GM21576 (cell line): ENCODE measurements around the gene GPS2.

Source experiments
- ATAC-seq: cut with Tn5 transposase; IDR thresholded peaks from one replicate; pipeline ENCODE4 v1.9.1; 2021; ENCODE audit warnings: mild to moderate bottlenecking, moderate library complexity; ENCODE audit not compliant: unreplicated experiment

Gene GPS2

GRCh38 chr17:7314719-7315569 is at the start of gene GPS2:
TSS of gene GPS2 (minus strand) at chr17:7315360. CDS start at chr17:7315052, 308 bp downstream.
- peak; percentile 64 for ATAC-seq

GRCh38 chr17:7363311-7363710 is 48.2 kb upstream of the GPS2 start:
- no peak for ATAC-seq

GRCh38 chr17:7361906-7362305 is 46.7 kb upstream of the GPS2 start:
- ATAC-seq = no peak

GRCh38 chr17:7357381-7357780 is 42.2 kb upstream of the GPS2 start:
- no peak for ATAC-seq

GRCh38 chr17:7356756-7357155 is 41.6 kb upstream of the GPS2 start:
- no peak for ATAC-seq

GRCh38 chr17:7356072-7356549 is 41.0 kb upstream of the GPS2 start:
- ATAC-seq = no peak

- no peak for ATAC-seq
These were observed 40.4 kb upstream of the GPS2 start for GRCh38 chr17:7355573-7355972.

GRCh38 chr17:7355053-7355452 is 39.9 kb upstream of the GPS2 start, which contains the start of gene TMEM95:
TSS of gene TMEM95 (plus strand) at chr17:7355156. CDS start at chr17:7355205, 49 bp downstream.
- ATAC-seq = no peak

- ATAC-seq = no peak
These were observed 39.2 kb upstream of the GPS2 start for GRCh38 chr17:7354262-7354843.

- no peak for ATAC-seq
These were observed 37.9 kb upstream of the GPS2 start for GRCh38 chr17:7352910-7353635.

- no peak for ATAC-seq
These were observed 37.3 kb upstream of the GPS2 start for GRCh38 chr17:7352503-7352889.

GRCh38 chr17:7351665-7352502 is 36.7 kb upstream of the GPS2 start, which contains the start of gene KCTD11:
TSS of gene KCTD11 (plus strand) at chr17:7352162.
- ATAC-seq = peak; percentile 57

- ATAC-seq = no peak
These were observed 33.5 kb upstream of the GPS2 start for GRCh38 chr17:7348478-7349242.

GRCh38 chr17:7347630-7348477 is 32.7 kb upstream of the GPS2 start:
- ATAC-seq = no peak

- no peak for ATAC-seq
These were observed 31.8 kb upstream of the GPS2 start for GRCh38 chr17:7346761-7347614.

GRCh38 chr17:7343250-7343649 is 28.1 kb upstream of the GPS2 start:
- no peak for ATAC-seq

GRCh38 chr17:7341842-7342241 is 26.7 kb upstream of the GPS2 start:
- no peak for ATAC-seq

- ATAC-seq = no peak
These were observed 25.0 kb upstream of the GPS2 start for GRCh38 chr17:7340179-7340578.
